AG09309 (cell line): ENCODE measurements around the gene MARK4.

Source experiments
- DNase-seq: peaks from one replicate; pipeline ENCODE4 v3.0.0-alpha.2; 2010; ENCODE audit warnings: low read depth
- H3K4me3 ChIP-seq: 2 replicates; pipeline ENCODE4 v1.5.1; 2011; ENCODE audit warnings: mild to moderate bottlenecking, low read depth, low read length, moderate library complexity; ENCODE audit not compliant: control insufficient read depth
- CTCF ChIP-seq: IDR thresholded peaks from 2 replicates; pipeline ENCODE4 v1.5.1; 2011; ENCODE audit warnings: mild to moderate bottlenecking, low read depth, low read length, inconsistent platforms; ENCODE audit not compliant: insufficient read depth, control insufficient read depth; ENCODE audit errors: missing control alignments

MARK4 gene

DNA sequence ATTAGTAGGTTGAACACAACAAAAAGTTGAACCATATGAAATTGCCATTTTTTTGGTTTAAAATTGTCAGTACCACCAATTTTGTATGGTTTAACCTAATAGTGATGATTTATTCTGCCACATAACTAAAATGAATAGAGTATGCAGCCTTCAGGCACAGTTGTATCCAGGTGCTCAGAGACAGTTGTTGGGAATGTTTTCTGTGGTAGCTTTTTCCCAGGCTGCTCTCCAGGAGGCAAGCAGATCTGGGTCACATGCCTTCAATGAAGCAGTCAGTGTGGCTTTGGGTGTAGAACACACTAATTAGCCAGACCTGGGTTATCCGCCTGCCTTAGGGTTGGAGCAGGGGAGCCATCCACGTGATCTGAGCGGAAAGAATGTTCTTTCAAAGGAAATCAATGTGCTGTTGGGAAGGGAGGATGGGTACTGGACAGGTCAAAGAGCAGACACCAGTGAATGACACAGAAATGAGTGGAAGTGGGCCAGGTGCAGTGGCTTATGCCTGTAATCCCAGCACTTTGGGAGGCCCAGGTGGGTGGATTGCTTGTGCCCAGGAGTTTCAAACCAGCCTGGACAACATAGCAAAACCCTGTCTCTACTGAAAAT lies 28.6 kb downstream of the MARK4 start:
- no peak for DNase-seq
- TF ChIP-seq CTCF = no peak
- no peak overlapping the region for H3K4me3 ChIP-seq

- no peak for TF ChIP-seq CTCF
- no peak for DNase-seq
- H3K4me3 ChIP-seq = no peak overlapping the region
These were observed 29.4 kb downstream of the MARK4 start for GRCh38 chr19:45280471-45280961.

DNA sequence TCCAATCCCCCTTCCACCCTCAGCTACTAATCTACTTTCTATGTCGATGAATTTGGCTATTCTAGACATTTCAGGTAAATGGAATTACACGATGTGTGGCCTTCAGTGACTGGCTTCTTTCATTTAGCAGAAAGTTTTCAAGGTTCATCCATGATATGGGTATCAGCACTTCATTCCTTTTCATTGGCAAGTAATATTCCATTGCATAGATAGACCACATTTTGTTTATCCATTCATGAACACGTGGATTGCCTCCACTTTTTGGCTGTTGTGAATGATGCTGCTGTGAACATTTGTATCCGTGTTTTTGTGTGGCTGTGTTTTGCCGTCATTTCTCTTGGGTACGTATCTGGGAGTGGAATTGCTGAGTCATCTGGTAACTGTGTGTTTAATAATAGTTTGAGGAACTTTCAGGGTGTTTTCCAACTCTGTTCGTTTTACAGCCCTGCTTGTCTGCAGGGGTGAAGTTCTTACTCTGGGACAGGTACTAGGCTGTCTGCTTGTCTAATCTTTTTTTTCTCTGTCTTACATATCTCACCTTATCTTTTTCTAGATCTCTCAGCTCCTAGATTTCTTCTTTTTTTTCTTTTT lies 32.5 kb downstream of the MARK4 start:
- H3K4me3 ChIP-seq = no peak overlapping the region
- no peak for DNase-seq
- TF ChIP-seq CTCF = no peak

GRCh38 chr19:45290381-45290931 lies 39.4 kb downstream of the MARK4 start:
- no peak for DNase-seq
- TF ChIP-seq CTCF = no peak
- H3K4me3 ChIP-seq = no peak overlapping the region

DNA sequence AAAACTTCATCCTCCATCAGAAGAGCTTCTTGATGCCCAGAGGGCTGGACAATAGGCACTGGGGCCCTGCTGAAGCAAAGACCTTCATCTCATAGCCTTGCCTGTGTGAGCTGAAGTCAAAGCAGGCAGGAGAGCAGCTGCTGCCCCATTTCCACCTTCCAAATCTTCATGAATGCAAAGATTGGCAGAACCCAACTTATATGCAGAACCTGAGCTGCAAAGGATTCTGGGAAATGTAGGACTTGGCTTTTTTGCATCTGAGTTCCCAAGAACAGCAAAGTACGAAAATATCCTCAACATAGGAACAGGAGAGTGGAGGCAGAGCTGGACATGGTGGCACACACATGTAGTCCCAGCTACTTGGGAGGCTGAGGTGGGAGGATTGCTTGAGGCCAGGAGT lies 40.8 kb downstream of the MARK4 start:
- H3K4me3 ChIP-seq = no peak overlapping the region
- TF ChIP-seq CTCF = no peak
- no peak for DNase-seq

DNA sequence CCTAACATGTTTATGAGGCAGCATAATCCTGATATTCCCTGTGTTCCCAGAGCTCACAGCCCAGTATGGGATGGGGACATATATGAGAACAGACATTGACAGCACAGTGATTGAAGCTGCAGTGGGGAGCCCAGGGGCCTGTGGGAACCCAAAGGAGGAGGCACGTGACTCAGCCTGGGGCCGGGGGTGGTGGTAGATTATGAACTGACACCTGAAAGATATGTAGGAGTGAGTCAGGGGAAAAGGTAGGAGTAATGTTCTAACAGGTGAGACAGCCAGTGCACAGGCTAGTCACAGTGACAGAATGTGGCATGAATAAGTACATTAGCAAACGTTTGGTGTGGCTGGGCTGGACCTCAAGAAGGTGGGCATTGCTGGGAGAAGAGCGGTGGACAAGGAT lies 42.6 kb downstream of the MARK4 start:
- H3K4me3 ChIP-seq = no peak overlapping the region
- no peak for TF ChIP-seq CTCF
- no peak for DNase-seq
